Measurements from ENCODE around the gene CXXC5.

- TF ChIP-seq CTCF (IDR thresholded peaks at IDR 0.05) (no peak), POLR2A (IDR thresholded peaks at IDR 0.05) (no peak), POLR2AphosphoS5 (IDR thresholded peaks at IDR 0.05) (no peak)
Observed at GRCh38 chr5:139704748-139705147, 56.6 kb downstream of the CXXC5 start.
